Thoracic aorta (tissue), 2 donors: ENCODE data around the gene PBOV1. TPM values are rescaled to one million over a fixed set of nuclear protein-coding genes. Genes with fewer than 3 reads are reported as not detected.

Experiments
- ATAC-seq: fragments of 150-250 bp; one replicate; pipeline ENCODE4 v1.8.0; 2017; ENCODE audit warnings: low read depth; ENCODE audit not compliant: insufficient number of reproducible peaks, low FRiP score
- DNase-seq: peaks from one replicate; pipeline ENCODE4 v3.0.0-alpha.2; 2020; ENCODE audit warnings: low spot score
- H3K27ac ChIP-seq, 2 donors: fragments of 200-600 bp; sonication (generic); 1 replicate in 1 of 2; 2 replicates in 1 of 2; pipeline ENCODE4 v1.5.1; 2016; ENCODE audit warnings: mild to moderate bottlenecking in 2 of 2, moderate library complexity in 2 of 2
- H3K27me3 ChIP-seq: fragments of 200-600 bp; sonication (generic); replicated peaks from 2 replicates; pipeline ENCODE4 v1.6.0; 2016; ENCODE audit warnings: mild to moderate bottlenecking; ENCODE audit not compliant: insufficient read depth
- H3K36me3 ChIP-seq: fragments of 200-600 bp; sonication (generic); one replicate; pipeline ENCODE4 v1.5.1; 2016
- H3K4me1 ChIP-seq, 2 donors: fragments of 200-600 bp; sonication (generic); 1 replicate in 1 of 2; 2 replicates in 1 of 2; pipeline versions ENCODE4 v1.5.1 to v1.6.0; 2016; ENCODE audit warnings: low read depth in 2 of 2, mild to moderate bottlenecking in 1 of 2; ENCODE audit not compliant: control insufficient read depth in 1 of 2
- H3K4me3 ChIP-seq: fragments of 200-600 bp; sonication (generic); 2 replicates; pipeline ENCODE4 v1.5.1; 2016; ENCODE audit warnings: mild to moderate bottlenecking
- H3K9me3 ChIP-seq: fragments of 200-600 bp; sonication (generic); 2 replicates; pipeline ENCODE4 v1.5.1; 2016
- CTCF ChIP-seq: fragments of 200-600 bp; sonication (generic); IDR thresholded peaks from one replicate; pipeline ENCODE4 v1.5.1; 2019; ENCODE audit warnings: antibody characterized with exemption
- total RNA-seq, 2 donors: library from RNA; depleted of rRNA; stranded (reverse); fragments of >200 nt; gene quantifications; one replicate each; pipeline versions ENCODE4 v1.1.0 to v1.2.3, GENCODE V29; 2016

PBOV1 gene
- total RNA-seq, 2 donors from 2014 or later, result not detected

GRCh38 chr6:138229072-138229471, 10.8 kb upstream of the PBOV1 start:
- no peaks in the 10 kb centered on the region for H3K27me3 ChIP-seq
- no peaks in the 10 kb centered on the region for H3K36me3 ChIP-seq
- DNase-seq, result no peak
- H3K9me3 ChIP-seq, result no peaks in the 10 kb centered on the region
- no peak for TF ChIP-seq CTCF
- ATAC-seq, result no peak
- H3K27ac ChIP-seq, result no peak overlapping the region
- no peak overlapping the region for H3K4me3 ChIP-seq
- H3K4me1 ChIP-seq, result no peaks in the 10 kb centered on the region

GRCh38 chr6:138227316-138227781, 9.1 kb upstream of the PBOV1 start:
- Histone ChIP-seq H3K4me1 (no peaks in the 10 kb centered on the region), H3K27ac (no peak overlapping the region), H3K9me3 (no peaks in the 10 kb centered on the region), H3K4me3 (no peak overlapping the region), H3K36me3 (no peaks in the 10 kb centered on the region), H3K27me3 (no peaks in the 10 kb centered on the region)
- ATAC-seq (no peak), DNase-seq (no peak)
- no peak for TF ChIP-seq CTCF

- Histone ChIP-seq H3K27me3 (no peaks in the 10 kb centered on the region), H3K36me3 (no peaks in the 10 kb centered on the region), H3K4me1 (no peaks in the 10 kb centered on the region), H3K4me3 (no peak overlapping the region), H3K27ac (no peak overlapping the region), H3K9me3 (no peaks in the 10 kb centered on the region)
- ATAC-seq (no peak), DNase-seq (no peak)
- no peak for TF ChIP-seq CTCF
Observed at GRCh38 chr6:138226700-138227315, 8.5 kb upstream of the PBOV1 start.

GRCh38 chr6:138225953-138226352, 7.7 kb upstream of the PBOV1 start:
- H3K36me3 ChIP-seq, result no peaks in the 10 kb centered on the region
- DNase-seq (no peak), ATAC-seq (no peak)
- no peak for TF ChIP-seq CTCF
- H3K4me3 ChIP-seq, result no peak overlapping the region
- H3K9me3 ChIP-seq, result no peaks in the 10 kb centered on the region
- H3K27me3 ChIP-seq, result no peaks in the 10 kb centered on the region
- H3K4me1 ChIP-seq, result no peaks in the 10 kb centered on the region
- no peak overlapping the region for H3K27ac ChIP-seq

- H3K36me3 ChIP-seq, result no peaks in the 10 kb centered on the region
- H3K27me3 ChIP-seq, result no peaks in the 10 kb centered on the region
- H3K4me3 ChIP-seq, result no peak overlapping the region
- DNase-seq (no peak), ATAC-seq (no peak)
- TF ChIP-seq CTCF, result no peak
- no peaks in the 10 kb centered on the region for H3K4me1 ChIP-seq
- H3K27ac ChIP-seq, result no peak overlapping the region
- H3K9me3 ChIP-seq, result no peaks in the 10 kb centered on the region
Observed at GRCh38 chr6:138222901-138223546, 4.7 kb upstream of the PBOV1 start.
